Activated T-cell treated with anti-CD3 and anti-CD28 coated beads for 1 hour (primary cell): ENCODE measurements around the gene HOXA5.

Source experiments
- DNase-seq: peaks from one replicate; pipeline ENCODE4 v3.0.0-alpha.2; 2020; ENCODE audit warnings: low read depth

Gene HOXA5

GRCh38 chr7:27133409-27134231 is 9.9 kb downstream of the HOXA5 start:
- DNase-seq = no peak

- no peak for DNase-seq
Measured at GRCh38 chr7:27132978-27133377, 10.5 kb downstream of the HOXA5 start.

GRCh38 chr7:27132214-27132613 is 11.3 kb downstream of the HOXA5 start:
- no peak for DNase-seq

GRCh38 chr7:27131390-27131819 is 12.1 kb downstream of the HOXA5 start:
- no peak for DNase-seq

- DNase-seq = peak; percentile 56
Measured at GRCh38 chr7:27130540-27131389, 12.7 kb downstream of the HOXA5 start, which contains the start of gene HOXA4. HOXA4 (minus strand) TSS chr7:27130757; CDS start chr7:27130733, 24 bp downstream.

- DNase-seq = no peak
Measured at GRCh38 chr7:27129729-27130539, 13.5 kb downstream of the HOXA5 start.

GRCh38 chr7:27128776-27129728 is 14.4 kb downstream of the HOXA5 start:
- DNase-seq = no peak

GRCh38 chr7:27128034-27128433 is 15.4 kb downstream of the HOXA5 start:
- no peak for DNase-seq

- no peak for DNase-seq
Measured at GRCh38 chr7:27126596-27127327, 16.7 kb downstream of the HOXA5 start.

GRCh38 chr7:27125986-27126394 is 17.5 kb downstream of the HOXA5 start:
- no peak for DNase-seq

GRCh38 chr7:27124902-27125689 is 18.4 kb downstream of the HOXA5 start:
- no peak for DNase-seq

GRCh38 chr7:27124096-27124901 is 19.2 kb downstream of the HOXA5 start:
- no peak for DNase-seq

- DNase-seq = no peak
Measured at GRCh38 chr7:27123477-27124053, 19.9 kb downstream of the HOXA5 start.

GRCh38 chr7:27123007-27123476 is 20.4 kb downstream of the HOXA5 start:
- DNase-seq = no peak

GRCh38 chr7:27122077-27122910 is 21.2 kb downstream of the HOXA5 start:
- DNase-seq = no peak

- DNase-seq = no peak
Measured at GRCh38 chr7:27121684-27122076, 21.8 kb downstream of the HOXA5 start.

- DNase-seq = no peak
Measured at GRCh38 chr7:27119412-27119911, 24.0 kb downstream of the HOXA5 start.
